GM12873 (cell line): ENCODE data around the gene KRTAP2-4.

Experiments
- TF ChIP-seq, protein P1 (sequence below): IDR thresholded peaks from 2 replicates; pipeline ENCODE4 v1.5.1; 2012; ENCODE audit warnings: low read depth, mild to moderate bottlenecking, moderate library complexity, low read length, control low read depth; ENCODE audit not compliant: insufficient read depth; ENCODE audit errors: missing control alignments

Gene KRTAP2-4

DNA sequence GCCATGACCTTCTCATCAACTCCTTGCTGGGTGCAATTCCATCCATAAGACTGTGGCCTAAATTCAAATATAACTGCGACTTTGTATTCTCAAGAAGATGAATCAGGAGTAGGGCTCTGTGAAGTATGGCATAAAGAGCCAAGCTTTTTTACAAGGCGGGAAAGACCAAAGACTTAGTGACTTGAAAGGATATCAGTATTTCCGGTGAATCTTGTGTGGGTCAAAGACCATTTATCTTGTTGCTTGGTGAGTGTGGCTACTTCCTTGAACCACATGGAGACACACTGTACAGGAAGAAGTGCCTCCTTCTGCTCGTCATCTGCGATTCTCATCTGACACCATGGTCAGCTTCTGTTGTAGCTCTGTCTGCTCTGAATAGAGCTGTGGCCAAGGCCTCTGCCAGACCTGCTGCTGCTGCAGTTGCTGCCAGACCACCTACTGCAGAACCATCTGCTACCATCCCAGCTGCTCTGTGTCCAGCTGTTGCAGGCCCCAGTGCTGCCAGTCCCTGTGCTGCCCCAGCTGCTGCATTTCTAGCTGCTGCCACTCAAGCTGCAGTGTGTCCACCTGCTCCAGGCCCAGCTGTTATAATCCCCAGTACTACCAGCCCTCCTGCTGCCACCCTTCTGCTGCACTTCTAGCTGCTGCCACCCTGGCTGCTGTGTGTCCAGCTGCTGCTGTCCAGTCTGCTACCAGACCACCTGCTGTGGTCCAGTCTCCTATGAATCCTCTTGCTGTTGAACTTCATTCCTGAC is 6.1 kb upstream of the KRTAP2-4 start:
- TF ChIP-seq, protein P1, sequence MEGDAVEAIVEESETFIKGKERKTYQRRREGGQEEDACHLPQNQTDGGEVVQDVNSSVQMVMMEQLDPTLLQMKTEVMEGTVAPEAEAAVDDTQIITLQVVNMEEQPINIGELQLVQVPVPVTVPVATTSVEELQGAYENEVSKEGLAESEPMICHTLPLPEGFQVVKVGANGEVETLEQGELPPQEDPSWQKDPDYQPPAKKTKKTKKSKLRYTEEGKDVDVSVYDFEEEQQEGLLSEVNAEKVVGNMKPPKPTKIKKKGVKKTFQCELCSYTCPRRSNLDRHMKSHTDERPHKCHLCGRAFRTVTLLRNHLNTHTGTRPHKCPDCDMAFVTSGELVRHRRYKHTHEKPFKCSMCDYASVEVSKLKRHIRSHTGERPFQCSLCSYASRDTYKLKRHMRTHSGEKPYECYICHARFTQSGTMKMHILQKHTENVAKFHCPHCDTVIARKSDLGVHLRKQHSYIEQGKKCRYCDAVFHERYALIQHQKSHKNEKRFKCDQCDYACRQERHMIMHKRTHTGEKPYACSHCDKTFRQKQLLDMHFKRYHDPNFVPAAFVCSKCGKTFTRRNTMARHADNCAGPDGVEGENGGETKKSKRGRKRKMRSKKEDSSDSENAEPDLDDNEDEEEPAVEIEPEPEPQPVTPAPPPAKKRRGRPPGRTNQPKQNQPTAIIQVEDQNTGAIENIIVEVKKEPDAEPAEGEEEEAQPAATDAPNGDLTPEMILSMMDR = no peak

DNA sequence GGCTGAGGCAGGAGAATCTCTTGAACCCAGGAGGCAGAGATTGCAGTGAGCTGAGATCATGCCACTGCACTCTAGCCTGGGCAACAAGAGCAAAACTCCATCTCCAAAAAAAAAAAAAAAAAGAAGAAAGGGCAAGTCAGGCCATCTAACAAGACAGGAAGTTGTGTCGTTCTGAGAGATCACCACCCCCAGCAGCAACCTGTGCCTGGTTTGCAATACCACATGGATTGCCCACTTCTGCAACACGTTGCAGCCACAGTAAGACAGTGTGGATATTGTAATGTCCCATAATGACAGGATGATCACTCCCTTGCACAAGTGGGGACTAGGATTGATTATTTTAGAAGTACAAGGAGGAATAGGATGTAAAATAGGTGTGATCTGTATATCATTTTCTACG is 3.4 kb upstream of the KRTAP2-4 start:
- TF ChIP-seq, protein P1 = no peak

DNA sequence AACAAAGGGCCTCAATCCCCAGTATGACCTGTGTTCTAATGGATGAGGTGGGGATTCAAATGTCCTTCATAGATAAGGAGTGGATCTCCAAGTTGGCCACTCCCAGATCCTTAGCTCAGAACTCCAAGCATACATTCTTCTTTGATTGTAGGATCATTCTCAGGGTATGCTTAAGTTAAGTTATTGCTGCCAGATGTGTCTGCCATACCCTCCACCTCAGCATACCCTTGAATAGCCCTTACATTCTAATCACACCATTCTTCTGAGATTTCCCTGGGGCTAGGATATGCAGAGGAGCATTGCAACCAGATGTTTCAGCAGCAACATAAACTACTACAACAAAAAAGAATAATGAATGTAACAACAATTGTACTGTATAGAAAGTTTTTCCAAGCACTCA is 1.6 kb upstream of the KRTAP2-4 start:
- TF ChIP-seq, protein P1 = no peak

DNA sequence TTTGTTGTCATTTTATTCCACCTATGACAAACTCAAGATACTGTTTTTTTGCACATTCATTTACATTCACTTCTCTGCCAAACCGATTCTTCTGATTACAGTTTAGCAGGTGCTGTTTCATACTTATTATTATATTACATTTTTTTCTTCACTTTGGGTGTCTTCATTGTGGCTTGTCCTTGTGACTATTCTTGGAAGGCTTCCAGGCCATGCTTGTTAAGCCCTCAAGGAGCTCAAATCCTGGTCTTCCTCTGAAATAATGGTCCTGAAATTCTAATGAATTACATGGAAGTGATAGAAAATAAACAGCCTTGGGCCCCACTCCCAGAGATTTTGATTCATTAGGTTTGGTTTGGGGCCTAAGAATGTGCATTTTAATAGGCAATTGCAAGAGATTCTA is 1.4 kb downstream of the KRTAP2-4 start:
- TF ChIP-seq, protein P1 = no peak

DNA sequence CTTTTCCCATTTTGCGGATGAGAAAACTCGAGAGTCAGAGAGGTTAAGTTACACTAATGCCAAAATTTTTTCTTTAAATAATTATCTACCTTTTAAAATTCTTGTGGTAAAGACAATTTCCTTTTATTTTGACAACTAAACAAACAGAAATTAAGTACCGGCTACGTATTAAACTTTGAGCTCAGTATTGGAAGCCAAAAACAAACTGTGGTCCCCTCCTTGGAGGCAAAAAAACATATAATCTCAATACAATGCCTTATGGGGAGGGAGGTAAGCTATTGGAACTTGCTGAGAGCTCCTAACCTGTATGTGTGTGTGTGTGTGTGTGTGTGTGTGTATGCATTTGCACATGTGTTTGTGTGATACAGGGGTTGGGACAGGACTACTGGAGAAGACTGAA is 2.2 kb downstream of the KRTAP2-4 start:
- TF ChIP-seq, protein P1 = no peak

DNA sequence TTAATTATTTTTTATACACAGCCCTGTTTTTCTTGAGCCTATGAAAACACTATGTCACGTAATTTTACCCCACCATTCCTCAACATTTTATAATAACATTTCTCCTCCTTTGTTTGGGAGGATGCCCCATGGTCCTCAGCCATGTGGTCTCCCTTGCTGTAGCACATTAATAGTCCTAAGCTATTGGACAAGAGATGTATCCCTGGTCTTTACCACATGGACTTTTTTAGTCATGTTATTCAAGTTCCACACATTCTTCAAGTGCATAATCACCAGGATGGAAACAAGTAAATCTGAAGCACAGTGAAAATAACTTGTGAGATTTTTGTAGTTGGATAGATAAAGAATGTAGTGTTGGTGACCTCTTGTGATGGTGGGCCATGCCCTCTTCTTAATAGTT is 3.7 kb downstream of the KRTAP2-4 start:
- TF ChIP-seq, protein P1 = no peak

DNA sequence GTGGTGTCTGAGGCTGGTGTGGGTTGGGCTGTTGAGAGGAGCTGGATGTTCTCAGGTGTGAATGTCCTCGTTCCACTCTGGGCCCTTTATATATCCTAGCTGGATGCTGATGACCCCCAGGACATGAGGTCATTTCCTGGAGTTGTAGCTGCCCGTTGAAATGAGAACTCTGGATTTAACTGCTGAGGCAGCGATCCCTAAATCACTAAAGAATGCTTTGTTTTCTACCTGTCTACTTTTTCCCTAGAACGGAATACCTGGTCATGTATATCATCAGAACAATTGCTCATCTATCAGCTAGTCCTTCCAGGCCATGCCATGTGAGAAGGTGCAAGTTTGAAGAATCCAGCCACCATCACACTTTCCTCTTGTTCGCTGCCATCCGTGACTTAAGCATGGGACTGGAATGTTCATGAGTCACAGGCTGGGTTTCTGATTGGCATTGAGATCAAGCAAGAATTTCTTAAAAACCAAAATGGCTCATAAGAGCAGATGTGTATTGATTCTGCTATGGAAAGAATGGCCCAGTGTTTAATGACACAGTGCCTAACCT is 5.6 kb downstream of the KRTAP2-4 start, which contains the start of gene KRTAP2-3:
KRTAP2-3 (minus strand) TSS at position 63 of the 553 bp plus-strand sequence. CDS start 64 bp downstream, outside the sequence.
- TF ChIP-seq, protein P1 = no peak
